ENCODE results near the gene FAM53A. TPM values are rescaled to one million over a fixed set of nuclear protein-coding genes. Genes with fewer than 3 reads are reported as not detected.
A peak's percentile ranks its signal among the peaks of the same experiment; 100 is the strongest.

FAM53A gene
- total RNA-seq, 1 donor from 2014 or later, result 1.8 TPM

DNA sequence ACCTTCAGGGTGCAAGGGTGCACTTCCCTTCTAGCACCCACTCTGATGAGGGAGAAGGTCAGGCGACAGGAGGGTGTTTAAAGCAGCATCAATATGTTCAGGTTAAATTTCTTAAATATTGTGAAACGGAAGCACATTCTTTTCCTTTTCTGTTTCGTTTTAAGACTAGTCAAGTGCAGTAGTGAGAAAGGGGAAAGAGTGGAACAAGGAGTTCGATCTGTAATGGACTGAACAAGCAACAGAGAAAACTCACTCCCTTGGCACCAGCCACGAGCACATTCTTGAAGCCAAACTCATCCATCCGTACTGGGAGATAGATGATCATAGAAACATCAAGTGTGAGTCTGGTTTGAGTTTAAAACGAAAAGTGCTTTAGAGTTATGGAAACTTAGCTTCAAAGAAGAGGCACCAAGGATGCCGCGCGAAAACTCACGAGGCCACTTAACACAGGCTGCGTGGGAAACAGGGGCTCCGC lies 815 bp downstream of the FAM53A start:
- H3K4me3 Mint-ChIP-seq (ENCODE audit: unreplicated experiment), result peak overlapping the region; percentile 86
- H3K27me3 Mint-ChIP-seq (ENCODE audit: unreplicated experiment), result peaks cover 4% of the 10 kb centered on the region
- no peaks in the 10 kb centered on the region for H3K36me3 Mint-ChIP-seq (ENCODE audit: low read depth, unreplicated experiment)
- no peaks in the 10 kb centered on the region for H3K4me1 Mint-ChIP-seq (ENCODE audit: unreplicated experiment)
- no peak for DNase-seq (ENCODE audit: low spot score)
- peak overlapping the region; percentile 74 for H3K27ac Mint-ChIP-seq (ENCODE audit: unreplicated experiment)
- H3K9me3 Mint-ChIP-seq (ENCODE audit: unreplicated experiment), result no peaks in the 10 kb centered on the region
- TF ChIP-seq CTCF (IDR thresholded peaks at IDR 0.05; ENCODE audit: unreplicated experiment), result no peak

GRCh38 chr4:1682860-1683259 lies 1.3 kb downstream of the FAM53A start:
- peak overlapping the region; percentile 3 for H3K27ac Mint-ChIP-seq (ENCODE audit: unreplicated experiment)
- no peak for TF ChIP-seq CTCF (IDR thresholded peaks at IDR 0.05; ENCODE audit: unreplicated experiment)
- no peaks in the 10 kb centered on the region for H3K36me3 Mint-ChIP-seq (ENCODE audit: low read depth, unreplicated experiment)
- DNase-seq (ENCODE audit: low spot score), result no peak
- H3K4me1 Mint-ChIP-seq (ENCODE audit: unreplicated experiment), result no peaks in the 10 kb centered on the region
- no peaks in the 10 kb centered on the region for H3K9me3 Mint-ChIP-seq (ENCODE audit: unreplicated experiment)
- H3K4me3 Mint-ChIP-seq (ENCODE audit: unreplicated experiment), result peak overlapping the region; percentile 86
- peaks cover 4% of the 10 kb centered on the region for H3K27me3 Mint-ChIP-seq (ENCODE audit: unreplicated experiment)

DNA sequence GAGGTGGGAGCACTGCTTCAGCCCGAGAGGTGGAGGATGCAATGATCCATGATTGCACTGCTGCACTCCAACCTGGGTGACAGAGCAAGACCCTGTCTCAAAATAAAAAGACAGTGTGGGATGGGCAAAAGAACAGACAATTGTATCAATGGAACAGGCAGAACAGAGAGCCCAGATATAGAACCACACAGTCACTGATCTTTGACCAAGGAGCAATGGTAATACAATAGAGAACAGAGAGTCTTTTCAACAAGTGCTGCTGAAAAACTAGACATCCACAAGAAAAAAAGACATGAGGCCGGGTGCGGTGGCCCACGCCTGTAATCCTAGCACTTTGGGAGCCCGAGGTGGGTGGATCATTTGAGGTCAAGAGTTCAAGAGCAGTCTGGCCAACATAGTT lies 5.9 kb downstream of the FAM53A start:
- no peak for TF ChIP-seq CTCF (IDR thresholded peaks at IDR 0.05; ENCODE audit: unreplicated experiment)
- Mint-ChIP-seq H3K4me3 (ENCODE audit: unreplicated experiment) (no peak overlapping the region), H3K4me1 (ENCODE audit: unreplicated experiment) (peaks cover 2% of the 10 kb centered on the region), H3K36me3 (ENCODE audit: low read depth, unreplicated experiment) (no peaks in the 10 kb centered on the region), H3K27me3 (ENCODE audit: unreplicated experiment) (peaks cover 5% of the 10 kb centered on the region), H3K27ac (ENCODE audit: unreplicated experiment) (no peak overlapping the region), H3K9me3 (ENCODE audit: unreplicated experiment) (no peaks in the 10 kb centered on the region)
- no peak for DNase-seq (ENCODE audit: low spot score)

- H3K27me3 Mint-ChIP-seq (ENCODE audit: unreplicated experiment), result peaks cover 5% of the 10 kb centered on the region
- no peak for TF ChIP-seq CTCF (IDR thresholded peaks at IDR 0.05; ENCODE audit: unreplicated experiment)
- no peak overlapping the region for H3K4me3 Mint-ChIP-seq (ENCODE audit: unreplicated experiment)
- H3K9me3 Mint-ChIP-seq (ENCODE audit: unreplicated experiment), result no peaks in the 10 kb centered on the region
- peaks cover 5% of the 10 kb centered on the region for H3K4me1 Mint-ChIP-seq (ENCODE audit: unreplicated experiment)
- no peaks in the 10 kb centered on the region for H3K36me3 Mint-ChIP-seq (ENCODE audit: low read depth, unreplicated experiment)
- no peak overlapping the region for H3K27ac Mint-ChIP-seq (ENCODE audit: unreplicated experiment)
- DNase-seq (ENCODE audit: low spot score), result no peak
These were observed 7.2 kb downstream of the FAM53A start for GRCh38 chr4:1676605-1677525.

DNA sequence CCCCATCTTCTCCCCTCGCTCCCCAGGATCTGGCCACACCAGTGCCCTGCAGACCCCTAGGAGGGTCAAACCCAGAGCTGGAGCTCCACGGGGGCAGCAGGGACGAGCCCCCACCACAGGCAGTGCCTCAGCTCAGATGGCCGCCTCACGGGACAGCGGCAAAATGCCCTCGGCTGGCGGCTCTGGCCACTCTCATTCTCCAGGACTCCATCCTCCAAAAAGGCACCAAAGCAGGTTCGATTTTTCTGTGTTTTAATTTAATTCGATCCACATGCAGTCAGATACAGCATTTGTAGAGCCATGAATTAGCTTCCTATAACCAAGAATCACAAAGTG lies 8.3 kb downstream of the FAM53A start:
- H3K27me3 Mint-ChIP-seq (ENCODE audit: unreplicated experiment), result peaks cover 7% of the 10 kb centered on the region
- H3K4me1 Mint-ChIP-seq (ENCODE audit: unreplicated experiment), result peaks cover 5% of the 10 kb centered on the region
- no peak for TF ChIP-seq CTCF (IDR thresholded peaks at IDR 0.05; ENCODE audit: unreplicated experiment)
- H3K36me3 Mint-ChIP-seq (ENCODE audit: low read depth, unreplicated experiment), result peaks cover 4% of the 10 kb centered on the region
- DNase-seq (ENCODE audit: low spot score), result no peak
- no peak overlapping the region for H3K27ac Mint-ChIP-seq (ENCODE audit: unreplicated experiment)
- no peak overlapping the region for H3K4me3 Mint-ChIP-seq (ENCODE audit: unreplicated experiment)
- no peaks in the 10 kb centered on the region for H3K9me3 Mint-ChIP-seq (ENCODE audit: unreplicated experiment)
